ENCODE measurements around the gene IFT57.
"Not testable (repeated sequence)": the region's sequence is repeated elsewhere in the genome, so short reads cannot be mapped to it uniquely, and the experiment has no call there.

The IFT57 gene

DNA sequence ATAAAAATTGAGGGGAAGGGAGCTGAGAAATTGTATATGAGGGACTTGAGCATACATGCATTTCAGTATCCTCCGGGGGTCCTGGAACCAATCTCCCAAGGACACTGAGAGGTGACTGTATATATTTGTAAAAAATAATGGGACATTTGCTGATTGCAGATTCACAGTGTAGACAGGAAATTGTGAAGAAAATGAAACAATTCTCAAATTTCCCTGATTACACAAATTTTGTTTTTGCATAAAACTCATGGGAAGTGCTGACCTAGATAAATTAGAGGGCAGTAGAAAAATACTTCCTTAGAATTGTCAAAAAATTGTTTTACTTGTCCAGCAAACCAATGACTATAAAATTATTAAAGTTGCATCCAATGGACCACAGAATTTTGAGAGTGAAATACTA lies 64.0 kb downstream of the IFT57 start:
- DNase-seq (ENCODE audit: low spot score) = no peak

DNA sequence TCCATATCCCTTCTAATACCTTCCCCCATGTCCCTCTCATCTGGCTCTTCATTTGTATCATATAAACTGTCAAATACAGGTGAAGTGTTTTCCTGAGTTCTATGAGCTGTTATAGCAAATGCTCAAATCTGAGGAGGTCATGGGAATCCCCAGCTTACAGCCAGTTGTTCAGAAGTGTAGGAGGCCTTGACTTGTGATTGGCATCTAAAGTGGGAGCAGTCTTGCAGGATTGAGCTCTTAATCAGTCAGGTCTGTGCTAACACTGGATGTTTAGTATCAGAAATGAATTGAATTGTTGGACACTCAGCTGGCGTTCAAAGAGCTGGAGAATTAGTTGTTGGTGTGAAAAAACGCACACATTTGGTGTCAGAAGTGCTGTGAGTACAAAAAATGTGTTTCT lies 65.0 kb downstream of the IFT57 start:
- no peak for DNase-seq (ENCODE audit: low spot score)

DNA sequence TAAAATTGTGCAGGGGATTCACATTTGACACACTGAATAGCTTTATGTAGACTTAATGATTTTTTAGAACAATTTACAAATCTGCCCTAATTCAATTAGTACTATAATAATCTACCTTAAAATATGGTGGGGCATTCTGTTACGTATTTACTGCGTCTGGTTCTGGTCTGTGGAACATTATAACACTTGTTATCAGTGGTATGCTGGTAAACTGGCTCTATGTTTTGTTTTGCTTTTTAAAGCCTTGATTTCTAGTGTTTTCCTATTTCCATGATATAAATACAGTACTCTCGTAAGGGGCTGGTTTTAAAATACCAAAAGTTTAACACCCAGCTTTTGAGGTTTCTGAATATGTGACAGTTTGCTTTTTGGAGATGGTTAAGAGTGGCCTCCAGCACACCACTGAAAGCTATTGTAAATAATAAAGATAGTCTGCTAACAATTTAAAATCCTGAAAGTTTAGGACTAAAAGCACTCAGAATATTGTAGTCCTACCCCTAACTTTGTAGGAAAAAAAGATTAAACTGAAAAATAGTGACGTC lies 65.8 kb downstream of the IFT57 start:
- DNase-seq (ENCODE audit: low spot score) = no peak

DNA sequence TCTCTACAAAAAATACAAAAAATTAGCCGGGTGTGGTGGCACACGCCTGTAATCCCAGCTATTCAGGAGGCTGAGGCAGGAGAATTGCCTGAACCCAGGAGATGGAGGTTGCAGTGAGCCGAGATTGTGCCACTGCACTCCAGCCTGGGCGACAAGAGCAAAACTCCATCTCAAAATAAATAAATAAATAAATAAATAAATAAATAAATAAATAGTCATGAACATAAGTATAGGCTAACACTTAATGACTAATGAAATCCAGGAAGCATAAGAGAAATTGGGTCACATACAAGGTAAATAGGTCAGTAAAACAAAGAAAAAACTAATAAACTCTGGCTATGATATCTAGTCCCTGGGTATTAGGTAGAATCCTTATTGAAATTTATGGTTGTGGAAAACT lies 66.6 kb downstream of the IFT57 start:
- not testable (repeated sequence) for DNase-seq (ENCODE audit: low spot score)

DNA sequence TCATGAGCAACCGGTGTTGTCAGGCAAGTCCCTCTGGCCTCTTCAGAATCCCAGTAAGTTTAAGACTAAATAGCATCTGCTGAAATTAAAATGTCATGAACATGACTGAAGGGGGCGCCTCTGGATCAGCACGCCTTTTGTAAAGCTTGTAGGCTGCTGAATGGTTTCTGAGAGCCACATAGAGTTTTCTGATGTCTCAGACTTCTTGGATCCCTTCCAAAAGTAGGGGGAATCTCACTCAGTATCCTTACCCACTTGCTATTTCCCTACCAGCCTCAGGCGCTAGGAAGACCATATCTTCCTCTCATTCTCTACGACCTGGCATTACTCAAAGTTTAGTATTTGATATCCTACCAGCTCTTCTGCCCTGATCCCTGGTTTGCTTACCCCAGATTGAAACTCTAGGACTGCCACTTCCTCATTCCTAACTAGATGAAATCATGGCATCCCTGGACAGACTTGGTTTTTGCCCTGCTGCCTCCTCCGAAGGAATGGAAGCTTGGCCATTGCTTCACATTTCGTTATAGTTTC lies 68.7 kb downstream of the IFT57 start:
- peak; percentile 19 for DNase-seq (ENCODE audit: low spot score)

DNA sequence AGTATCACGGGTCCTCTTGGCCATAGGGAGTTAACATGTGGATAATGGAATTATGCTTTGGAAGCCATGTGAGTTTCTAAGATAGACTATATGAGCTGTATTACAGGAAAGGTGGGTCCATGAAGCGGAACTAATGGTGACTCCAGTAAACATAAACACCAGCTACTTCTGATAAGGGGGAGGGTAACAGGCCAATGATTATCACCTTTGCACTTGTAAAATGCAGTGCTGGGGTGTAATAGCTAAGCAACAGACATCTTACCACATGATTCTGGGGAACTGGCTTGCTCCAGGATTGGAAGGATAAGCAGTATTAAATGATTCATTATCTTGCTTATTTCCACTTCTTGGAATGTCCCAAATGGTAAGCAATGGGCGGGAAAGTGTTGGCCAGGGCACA lies 70.0 kb downstream of the IFT57 start:
- peak; percentile 9 for DNase-seq (ENCODE audit: low spot score)

DNA sequence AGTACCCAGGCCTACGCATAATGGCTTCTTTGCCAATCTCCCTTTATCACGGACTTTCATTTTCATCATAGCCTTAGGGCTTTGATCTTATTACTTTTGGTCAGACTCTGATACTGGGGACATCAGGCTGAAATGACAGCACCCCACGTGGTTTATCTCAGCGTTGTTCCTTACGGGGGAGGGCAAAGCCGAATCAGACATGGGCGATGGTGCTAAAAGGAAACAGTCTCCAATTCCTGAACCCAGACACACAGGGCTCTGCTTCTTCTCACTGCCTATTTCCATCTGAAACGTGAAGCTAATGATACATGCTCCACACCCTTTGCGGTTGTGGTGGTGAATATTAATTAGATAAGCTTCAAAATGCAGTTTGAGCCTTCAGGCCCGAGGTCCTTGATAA lies 72.0 kb downstream of the IFT57 start:
- no peak for DNase-seq (ENCODE audit: low spot score)

DNA sequence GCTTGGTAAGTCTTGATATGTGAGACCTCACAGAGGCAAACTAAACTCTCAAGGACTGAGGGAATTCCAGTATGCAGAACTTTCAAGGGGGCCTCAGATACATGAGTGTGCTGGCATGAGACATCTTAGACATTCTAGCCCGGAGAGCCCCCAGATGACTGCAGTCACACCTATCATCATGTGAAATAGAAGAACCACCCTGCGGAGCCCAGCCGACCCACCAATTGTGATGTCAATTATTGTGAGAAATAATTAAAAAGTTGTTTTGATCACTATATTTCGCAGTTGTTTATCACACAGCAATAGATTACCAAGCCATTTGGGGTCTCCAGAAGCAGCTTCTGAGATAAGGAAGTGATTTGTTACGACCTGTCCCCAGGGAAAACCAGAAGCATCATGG lies 76.1 kb downstream of the IFT57 start:
- no peak for DNase-seq (ENCODE audit: low spot score)

DNA sequence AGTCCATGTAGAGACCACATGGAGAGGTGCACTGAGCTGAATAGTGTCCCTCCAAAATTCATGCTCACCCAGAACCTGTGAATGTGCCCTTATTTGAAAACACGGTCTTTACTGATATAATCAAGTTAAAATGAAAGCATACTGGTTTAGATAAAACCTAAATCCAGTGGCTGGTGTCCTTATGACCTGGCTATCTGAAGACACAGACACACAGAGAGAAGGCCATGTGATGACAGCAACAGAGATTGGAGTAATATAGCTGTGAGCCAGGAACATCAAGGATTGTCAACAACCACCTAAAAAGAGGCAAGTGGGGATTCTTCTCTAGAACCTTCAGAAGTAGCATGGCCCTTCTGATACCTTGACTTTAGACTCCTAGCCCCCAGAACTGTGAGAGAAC lies 76.6 kb downstream of the IFT57 start:
- DNase-seq (ENCODE audit: low spot score) = no peak

DNA sequence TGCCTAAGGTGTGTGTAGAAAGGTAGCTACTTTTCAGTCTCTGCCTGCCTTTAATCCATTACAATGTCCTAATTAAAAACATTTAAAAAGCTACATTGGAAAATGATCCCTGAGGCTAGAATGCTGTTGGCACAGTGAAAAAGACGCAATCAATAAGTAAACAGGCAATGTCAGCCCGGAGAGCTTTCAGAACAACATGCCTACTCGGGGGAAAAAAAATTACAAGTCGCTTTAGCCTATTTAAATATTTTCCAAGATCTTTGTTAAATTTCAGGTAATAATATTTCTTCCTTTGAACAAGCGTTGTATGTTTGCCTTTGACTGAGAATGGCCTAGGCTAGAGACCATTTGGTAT lies 84.8 kb downstream of the IFT57 start:
- DNase-seq (ENCODE audit: low spot score) = no peak

DNA sequence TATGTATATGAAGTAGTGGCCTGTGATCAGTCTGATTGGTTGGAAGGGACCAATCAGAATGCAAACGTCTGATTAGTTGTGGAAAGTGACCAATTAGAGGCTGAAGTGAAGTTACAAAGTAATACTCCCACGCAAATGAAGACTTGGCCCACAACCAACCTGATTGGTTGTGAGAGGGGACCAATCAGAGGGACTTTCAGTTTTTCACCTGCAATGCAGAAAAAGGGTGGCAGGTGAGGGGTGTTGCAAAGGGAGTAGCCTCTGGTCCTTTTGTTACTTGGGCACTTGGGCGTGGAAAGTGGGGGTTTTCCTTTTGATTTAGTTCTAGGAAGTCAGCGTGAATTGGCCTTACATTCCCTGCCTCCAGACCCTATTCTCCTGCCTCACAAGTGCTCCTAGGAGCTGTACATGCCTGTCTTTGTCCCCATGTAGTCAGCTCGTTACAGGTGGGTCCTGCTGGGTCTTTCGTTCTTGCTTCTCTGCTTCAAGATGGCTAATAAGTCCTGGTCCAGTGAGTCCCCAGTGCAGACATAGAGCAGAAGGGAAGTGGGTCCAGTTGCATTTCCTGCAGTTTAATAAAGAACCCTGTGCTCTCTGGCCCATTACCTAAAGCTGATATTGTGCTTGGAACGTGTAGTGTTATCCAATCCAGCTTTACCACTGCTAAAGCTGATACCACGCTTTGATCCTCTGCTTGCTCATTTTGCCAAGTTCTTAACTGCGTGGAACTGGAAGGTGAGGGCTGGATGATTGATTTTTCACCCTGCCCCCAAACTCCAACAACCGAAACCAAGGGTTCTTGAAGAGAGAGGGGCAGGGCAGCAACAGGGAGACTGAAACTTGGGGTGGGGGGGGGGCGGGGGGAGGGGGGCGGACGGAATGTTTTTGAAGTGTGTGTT lies 85.4 kb downstream of the IFT57 start:
- no peak for DNase-seq (ENCODE audit: low spot score)

DNA sequence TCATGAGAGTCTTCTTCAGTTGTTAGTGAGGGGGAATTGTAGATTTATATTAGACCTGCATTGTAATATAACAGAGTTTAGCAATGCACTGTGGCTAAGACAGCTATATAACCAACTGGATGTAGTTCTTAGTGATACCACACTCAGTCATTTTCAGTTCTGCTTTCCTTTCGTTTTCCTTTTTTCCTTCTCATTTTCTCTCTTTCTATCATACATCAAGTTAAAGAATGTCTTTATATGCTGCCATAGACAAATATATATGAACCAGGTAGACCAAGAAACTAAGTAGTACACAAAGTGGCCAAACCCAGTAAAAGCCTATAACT lies 87.7 kb downstream of the IFT57 start:
- no peak for DNase-seq (ENCODE audit: low spot score)

DNA sequence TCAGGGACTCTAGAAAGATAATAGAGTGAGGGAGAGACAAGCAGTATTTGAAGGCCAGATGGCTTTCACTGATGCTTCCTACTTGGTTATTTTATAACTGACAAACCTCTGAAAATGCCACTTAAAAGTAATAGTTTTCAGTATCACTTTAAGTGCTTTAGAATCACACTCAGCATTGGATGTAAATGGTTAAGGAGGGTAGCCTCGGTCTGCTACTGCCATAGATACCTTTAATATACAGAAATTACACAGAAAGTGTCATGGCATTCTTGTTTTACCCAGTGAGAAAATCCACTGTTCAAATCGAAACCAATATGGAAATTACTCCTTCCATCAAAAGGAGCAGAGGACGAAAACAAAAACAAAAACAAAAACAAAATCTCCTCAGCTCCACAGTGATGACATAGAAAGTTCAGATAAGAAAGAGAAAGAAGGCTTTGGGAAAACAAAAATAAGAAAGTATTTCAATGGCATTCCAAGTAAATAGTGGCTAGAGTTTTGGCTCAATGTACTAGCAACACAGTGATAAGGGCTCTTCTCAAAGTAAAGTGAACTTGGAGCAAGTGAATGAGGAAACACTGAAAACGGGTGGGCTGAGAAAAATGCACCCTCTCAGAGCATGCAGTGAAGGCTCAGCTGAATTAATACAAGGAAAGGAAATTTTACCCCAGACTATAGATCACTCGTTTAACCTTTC lies 88.2 kb downstream of the IFT57 start:
- no peak for DNase-seq (ENCODE audit: low spot score)

DNA sequence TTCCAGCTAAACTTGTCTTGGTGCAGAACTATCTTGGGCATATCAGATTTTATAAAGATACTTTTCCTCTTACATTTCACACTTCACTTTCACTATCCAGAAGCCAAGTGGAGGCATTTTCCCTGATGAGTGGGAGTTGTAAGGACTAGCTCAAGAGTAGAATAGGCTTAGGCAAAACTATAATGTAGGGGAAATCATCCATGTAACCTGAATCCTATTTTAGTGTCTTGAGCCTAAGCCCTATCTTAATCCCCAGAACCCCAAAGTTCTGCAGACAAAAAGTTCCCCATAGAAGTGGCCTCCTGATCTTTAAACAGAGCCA lies 89.2 kb downstream of the IFT57 start:
- DNase-seq (ENCODE audit: low spot score) = no peak

DNA sequence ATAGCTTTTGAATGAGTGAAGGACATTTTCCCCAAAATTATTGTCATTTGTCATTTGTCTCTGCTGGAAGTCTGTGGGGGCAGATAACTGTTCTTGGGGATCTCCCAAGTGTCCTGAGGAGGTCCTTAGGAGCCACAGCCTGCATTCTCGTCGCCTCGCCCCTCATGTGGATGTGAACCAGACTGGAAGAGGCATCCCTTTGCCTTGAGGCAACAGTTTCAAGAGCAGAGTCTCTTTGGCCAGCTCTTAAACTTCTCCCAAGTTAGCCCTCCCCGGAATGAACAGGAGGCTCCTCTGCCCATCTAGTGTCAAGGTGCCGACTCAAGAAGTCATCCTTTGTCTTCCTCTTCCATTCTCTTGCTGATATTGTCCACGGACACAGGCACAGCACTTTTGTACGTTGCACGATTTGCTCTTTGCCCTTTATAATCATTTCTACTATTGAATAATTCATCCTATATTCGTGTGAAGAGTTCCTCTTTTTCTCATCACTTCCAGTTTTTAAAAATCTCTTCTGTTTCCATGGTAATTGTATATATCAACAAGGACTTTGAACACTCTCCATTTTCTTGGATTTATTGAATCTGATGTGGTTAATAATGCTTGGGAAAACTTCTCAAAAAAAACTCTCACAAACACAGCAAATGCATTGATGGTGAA lies 90.6 kb downstream of the IFT57 start:
- no peak for DNase-seq (ENCODE audit: low spot score)

DNA sequence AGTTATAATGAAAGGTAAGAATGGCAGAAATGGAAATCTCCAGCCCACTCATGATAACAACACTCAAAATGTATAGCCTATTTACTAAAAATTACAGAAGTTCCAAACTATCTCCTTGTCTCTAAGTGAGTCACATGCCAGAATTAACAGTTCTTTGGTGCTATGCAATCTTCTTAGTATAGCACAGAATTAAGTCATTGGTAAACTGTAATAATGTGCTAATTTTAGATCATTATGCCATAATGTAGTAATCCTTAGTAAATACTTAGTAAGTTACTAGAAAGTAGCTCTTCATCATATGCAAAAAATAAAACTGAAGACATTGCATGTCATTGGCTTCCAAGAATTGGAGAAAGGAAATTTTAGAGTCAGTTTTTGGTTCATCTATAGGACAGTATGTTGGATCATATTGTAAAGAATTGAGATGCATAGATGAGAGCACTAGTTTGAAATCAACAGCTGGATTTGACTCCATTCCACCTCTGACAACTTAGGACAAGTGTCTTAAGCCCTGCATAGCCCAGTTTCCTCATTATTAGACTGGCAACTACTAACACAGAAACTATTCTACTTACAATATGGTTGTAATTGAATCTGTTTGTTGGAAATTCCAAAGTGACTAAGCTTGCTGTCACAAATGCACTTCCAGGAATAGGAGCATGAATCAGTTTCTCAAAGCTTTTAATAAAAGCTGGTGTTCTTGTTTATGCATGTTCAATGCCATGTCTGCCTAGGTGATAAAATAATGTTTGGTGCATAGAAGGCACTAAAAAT lies 91.3 kb downstream of the IFT57 start:
- peak; percentile 71 for DNase-seq (ENCODE audit: low spot score)

DNA sequence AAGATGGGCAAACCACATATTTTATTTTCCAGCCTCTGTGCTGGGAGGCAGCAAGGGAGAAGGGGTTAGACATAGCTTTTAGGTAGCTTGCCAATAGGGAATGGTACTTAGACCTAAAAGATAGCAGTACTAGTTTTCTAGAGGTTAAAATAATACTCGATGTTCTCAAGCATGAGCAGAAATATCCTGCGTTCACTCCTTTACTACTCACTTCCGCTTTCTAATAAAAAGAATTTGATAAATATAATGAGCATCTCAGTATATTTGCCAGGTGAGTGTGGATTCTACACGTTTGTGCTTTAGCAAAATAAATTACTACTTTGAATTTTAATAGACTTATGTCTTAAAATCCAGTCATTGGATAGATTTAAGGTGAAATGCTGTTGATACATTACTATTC lies 92.0 kb downstream of the IFT57 start:
- DNase-seq (ENCODE audit: low spot score) = no peak

DNA sequence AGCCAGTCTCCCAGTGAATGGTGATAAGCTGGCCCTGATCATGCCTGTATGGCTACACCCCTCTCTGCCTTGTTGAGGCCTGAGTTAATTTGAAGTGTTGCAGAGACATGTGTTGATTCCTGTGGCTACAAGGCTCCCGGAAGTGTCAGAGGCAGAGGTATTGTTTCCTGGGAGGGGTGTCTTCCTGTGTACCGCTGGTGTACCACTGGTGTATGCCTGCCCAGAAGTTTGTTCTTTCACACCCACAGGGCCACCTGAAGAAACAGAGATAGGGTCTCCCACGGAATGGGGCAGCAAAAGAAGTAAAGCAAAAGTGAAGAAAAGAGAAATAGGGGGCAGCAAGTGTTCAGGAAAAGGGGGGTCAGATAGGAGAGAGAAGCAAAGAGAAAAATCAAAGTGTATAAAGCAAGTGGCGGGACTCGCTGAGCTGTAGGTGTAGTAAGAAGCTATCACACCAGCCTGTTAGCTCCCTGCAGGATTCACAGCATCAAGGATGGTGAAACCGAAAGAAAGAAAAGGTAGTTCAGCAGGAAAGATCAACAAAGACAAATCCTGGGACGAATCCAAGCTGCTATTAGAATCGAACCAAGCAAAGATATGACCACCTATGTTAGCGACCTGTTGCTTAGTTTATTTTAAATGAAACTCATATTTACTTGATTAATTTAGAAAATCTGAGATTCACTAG lies 94.8 kb downstream of the IFT57 start:
- no peak for DNase-seq (ENCODE audit: low spot score)

DNA sequence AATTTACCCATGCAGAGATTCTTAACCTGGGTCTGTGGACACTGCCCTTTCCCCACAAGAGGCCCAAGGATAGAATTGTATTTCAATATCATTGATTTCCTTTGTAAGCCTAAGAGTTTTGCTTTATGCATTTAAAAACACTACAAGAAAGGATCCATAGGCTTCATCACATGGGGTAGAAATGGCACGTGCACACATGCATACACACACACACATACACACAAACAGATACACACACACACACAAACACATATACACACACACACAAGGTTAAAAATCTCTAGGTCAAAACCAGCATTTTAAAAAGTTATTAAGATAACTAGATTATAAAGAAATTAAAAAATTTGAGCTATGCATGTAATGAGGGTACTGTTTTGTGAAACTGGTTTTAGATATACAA lies 95.9 kb downstream of the IFT57 start:
- no peak for DNase-seq (ENCODE audit: low spot score)

DNA sequence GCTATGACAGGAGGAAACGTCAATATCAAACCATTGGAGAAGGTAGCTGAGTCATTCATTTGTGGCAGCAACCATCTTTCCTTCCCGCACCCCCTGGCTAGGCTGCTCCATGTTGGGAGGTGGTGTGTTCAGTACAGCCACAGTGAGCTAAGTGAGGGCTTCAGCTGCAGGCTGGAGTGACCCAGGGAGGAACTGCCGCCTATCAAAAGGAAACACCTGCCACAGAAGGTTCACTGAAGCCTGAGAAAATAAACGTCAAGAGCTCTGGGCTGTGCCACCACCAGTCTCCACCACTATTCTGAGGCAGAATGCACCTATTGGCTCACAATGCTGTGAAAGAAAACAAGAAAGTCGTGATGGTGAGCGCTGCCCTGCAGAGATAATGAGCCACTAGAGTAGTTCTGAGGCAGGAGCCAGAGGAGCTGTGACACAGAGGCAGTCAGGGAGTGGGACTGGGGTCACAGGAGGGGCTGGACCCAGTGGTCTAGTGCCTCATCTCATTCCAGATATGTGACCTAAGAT lies 96.6 kb downstream of the IFT57 start:
- DNase-seq (ENCODE audit: low spot score) = no peak

DNA sequence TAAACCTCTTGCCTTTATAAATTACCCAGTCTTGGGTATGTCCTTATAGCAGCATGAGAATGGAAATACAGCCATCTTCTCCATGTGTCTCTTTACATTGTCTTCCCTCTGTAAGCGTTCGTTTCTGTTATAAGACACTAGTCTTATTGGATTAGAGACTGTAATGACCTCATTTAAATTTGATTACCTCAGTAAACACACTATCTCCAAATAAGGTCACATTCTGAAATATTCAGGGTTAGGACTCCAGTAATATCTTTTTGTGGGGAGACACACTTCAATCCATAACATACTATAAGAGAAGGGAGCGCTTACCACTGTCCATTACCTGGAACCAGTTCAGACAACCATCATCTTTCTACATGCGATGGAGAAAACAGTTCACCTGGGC lies 97.1 kb downstream of the IFT57 start:
- DNase-seq (ENCODE audit: low spot score) = no peak

All from AG20443 (cell line).